ENCODE data around the gene STUB1. TPM values are rescaled to one million over a fixed set of nuclear protein-coding genes. Genes with fewer than 3 reads are reported as not detected.

The STUB1 gene
- total RNA-seq, 1 donor from 2014 or later = 126 TPM

DNA sequence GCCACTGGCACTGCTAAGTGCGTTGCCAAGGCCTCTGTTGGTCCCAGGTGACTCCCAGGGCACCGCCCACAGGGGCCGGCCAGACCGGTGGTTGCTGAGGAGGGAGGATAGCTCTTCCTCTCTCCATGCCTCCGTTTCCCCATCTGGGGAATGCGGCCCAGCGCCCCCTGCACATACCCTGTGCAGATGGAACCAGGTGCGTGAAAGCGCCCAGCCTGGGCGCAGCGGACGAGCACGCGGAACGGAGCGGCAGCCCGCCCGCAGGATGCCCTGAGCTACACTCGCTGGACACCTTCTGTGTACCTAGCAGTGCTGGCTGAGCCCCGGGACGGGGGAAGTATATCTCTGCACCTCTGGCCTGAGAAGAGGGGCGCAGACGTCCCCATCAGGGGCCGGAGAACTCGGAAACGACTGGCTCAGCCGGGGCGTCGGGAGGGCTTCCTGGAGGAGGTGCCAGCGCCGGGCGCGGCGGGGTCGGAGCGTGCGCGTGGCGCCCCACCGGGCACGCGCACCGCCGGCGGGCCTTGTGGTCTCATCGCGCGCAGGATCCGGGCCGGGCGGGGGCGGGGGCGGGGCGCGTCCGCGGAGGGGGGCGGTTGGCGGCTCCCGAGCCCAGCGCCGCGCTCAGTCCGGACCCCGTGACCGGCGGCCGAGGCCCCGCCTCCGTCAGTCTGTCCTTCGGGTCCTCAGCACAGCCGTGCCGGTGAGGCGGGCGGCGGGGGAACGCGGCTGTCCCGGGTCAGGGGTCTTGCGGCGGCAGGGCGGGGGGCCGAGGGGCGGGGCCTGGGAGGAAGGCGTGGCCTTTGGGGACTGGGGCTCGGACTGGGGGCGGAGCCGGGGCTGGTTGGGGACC lies 46.5 kb downstream of the STUB1 start, which contains the start of the genes CCDC78 and HAGHL:
TSS of gene CCDC78 (minus strand) at position 6 of the 853 bp plus-strand sequence. CDS start 76 bp downstream, outside the sequence.
TSS of gene HAGHL (plus strand) at position 669 of the 853 bp plus-strand sequence. CDS start 404 bp downstream, outside the sequence.
- DNase-seq (peak; percentile 79), ATAC-seq (ENCODE audit: poor library complexity) (peak; percentile 50)
- intact Hi-C loops (cut with DNase I) = no loop called here

DNA sequence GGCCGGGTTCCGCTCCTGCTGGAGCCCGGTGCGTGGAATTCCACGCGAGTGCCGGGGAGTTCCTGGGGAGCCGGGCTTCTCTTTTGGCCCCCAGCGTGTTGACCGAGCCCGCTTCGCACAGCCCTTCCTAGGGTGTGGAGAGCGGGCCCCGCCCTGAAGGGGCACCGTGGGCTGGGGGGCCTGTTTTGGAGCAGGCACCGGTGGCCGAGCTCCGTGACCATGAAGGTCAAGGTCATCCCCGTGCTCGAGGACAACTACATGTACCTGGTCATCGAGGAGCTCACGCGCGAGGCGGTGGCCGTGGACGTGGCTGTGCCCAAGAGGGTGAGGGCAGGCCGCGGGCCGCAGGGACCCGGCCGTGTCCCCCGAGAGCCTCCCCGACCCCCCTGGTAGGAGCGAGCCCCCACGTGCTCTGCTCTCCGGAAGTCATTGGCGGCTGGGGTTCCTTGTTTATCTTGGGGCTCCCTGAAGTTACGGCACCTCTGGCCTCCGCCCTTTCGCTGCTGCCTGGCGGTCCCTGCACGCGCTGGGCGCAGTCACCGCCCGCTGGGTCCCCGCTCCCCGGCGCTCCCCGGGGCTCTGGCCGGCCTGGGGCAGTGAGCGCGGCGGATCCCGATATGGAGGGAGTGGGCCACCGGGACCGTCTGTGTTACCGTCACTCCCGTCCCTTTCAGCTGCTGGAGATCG lies 47.2 kb downstream of the STUB1 start:
- intact Hi-C loops (cut with DNase I) = no loop called here
- peak; percentile 5 for ATAC-seq (ENCODE audit: poor library complexity)
- DNase-seq = no peak

DNA sequence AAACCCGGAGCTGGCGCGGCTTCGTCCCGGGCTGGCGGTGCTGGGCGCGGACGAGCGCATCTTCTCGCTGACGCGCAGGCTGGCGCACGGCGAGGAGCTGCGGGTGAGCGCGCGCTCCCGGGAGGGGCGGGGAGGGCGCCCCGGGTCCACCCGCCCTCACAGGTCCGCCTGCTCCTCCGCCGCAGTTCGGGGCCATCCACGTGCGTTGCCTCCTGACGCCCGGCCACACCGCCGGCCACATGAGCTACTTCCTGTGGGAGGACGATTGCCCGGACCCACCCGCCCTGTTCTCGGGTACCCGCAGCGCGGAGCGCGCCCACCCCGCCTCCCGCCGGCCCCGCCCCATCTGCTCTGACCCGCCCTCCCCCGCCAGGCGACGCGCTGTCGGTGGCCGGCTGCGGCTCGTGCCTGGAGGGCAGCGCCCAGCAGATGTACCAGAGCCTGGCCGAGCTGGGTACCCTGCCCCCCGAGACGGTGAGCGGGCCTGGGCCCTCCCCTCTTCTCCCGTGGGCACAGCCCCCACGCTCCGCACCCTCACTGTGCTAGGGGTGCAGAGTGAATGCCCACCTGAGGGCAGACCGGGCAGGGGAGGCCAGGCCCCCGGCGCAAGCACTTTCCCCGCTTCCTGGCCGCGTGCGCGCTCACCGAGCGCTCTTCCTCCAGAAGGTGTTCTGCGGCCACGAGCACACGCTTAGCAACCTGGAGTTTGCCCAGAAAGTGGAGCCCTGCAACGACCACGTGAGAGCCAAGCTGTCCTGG lies 48.1 kb downstream of the STUB1 start:
- intact Hi-C loops (cut with DNase I) = no loop called here
- DNase-seq = peak; percentile 78
- peak; percentile 41 for ATAC-seq (ENCODE audit: poor library complexity)

DNA sequence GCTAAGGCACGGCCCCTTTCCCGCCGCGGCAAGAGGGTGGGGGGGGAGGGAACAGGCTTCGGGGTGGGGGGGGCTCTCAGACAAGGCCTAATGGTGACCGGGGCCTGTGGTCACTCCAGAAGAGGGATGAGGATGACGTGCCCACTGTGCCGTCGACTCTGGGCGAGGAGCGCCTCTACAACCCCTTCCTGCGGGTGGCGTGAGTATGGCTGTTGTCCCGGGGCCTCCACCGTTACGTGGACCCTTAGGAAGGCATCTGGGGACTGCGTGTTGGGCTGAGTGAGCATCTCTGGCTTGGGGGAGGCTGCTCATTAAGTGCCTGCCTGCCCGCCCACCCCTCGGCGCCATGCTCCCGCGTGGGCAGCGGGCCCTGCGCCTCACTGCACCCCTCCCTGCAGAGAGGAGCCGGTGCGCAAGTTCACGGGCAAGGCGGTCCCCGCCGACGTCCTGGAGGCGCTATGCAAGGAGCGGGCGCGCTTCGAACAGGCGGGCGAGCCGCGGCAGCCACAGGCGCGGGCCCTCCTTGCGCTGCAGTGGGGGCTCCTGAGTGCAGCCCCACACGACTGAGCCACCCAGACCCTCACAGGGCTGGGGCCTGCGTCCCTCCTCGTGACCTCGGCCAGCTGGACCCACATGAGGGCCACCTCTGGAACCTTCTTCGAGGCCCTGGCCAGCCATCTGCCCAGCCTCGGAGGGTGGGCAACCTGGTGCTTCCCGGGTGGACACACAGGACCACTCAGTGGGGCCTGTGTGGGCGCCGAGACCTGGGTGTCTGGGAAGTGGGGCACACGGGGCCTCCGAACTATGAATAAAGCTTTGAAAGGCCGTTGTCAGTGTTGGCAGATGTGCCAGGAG lies 48.9 kb downstream of the STUB1 start:
- no peak for ATAC-seq (ENCODE audit: poor library complexity)
- no peak for DNase-seq
- intact Hi-C loops (cut with DNase I) = no loop called here

DNA sequence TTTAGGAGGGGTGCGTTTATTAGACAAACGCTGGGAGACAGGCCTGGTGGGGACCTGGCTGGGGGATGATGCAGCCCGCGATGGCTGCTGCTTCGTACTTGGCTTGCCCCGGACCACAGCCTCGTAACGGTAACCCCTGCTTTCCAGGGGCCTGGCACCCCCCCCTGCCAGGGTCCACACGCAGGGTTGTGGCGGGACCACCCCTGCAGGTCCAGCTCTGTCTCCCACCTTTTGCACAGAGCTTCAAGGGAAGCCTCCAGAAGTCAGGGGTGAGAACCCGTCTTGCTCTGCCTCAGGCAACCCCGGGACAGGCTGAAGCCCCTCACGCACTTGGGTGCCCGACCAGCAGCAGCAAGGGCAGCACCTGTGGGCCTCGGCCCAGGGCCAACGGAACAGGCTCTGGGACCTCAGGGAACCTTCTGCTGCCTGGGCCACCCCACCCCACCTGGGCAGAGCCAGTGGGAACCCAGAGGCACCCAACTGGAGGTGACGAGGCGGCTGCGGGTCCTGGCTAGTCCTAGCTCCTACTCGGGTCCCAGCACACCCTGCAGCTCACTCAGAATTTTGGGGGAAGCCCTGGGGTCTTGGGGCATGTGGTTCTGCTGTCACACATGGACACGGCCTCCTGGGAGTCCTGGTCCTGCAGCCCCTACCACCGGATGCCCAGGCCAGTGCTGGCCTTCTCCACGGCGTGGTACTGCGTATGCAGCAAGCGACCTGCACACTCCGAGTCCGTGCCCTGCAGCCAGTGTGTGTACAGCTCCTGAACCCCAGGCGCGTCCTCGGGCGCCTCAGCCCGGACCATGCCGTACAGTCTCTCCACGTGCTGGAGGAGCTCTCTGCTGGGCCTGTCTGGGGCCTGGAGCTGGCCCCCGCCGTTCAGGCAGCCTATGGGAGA lies 49.8 kb downstream of the STUB1 start:
- DNase-seq (no peak), ATAC-seq (ENCODE audit: poor library complexity) (no peak)
- intact Hi-C loops (cut with DNase I) = no loop called here

DNA sequence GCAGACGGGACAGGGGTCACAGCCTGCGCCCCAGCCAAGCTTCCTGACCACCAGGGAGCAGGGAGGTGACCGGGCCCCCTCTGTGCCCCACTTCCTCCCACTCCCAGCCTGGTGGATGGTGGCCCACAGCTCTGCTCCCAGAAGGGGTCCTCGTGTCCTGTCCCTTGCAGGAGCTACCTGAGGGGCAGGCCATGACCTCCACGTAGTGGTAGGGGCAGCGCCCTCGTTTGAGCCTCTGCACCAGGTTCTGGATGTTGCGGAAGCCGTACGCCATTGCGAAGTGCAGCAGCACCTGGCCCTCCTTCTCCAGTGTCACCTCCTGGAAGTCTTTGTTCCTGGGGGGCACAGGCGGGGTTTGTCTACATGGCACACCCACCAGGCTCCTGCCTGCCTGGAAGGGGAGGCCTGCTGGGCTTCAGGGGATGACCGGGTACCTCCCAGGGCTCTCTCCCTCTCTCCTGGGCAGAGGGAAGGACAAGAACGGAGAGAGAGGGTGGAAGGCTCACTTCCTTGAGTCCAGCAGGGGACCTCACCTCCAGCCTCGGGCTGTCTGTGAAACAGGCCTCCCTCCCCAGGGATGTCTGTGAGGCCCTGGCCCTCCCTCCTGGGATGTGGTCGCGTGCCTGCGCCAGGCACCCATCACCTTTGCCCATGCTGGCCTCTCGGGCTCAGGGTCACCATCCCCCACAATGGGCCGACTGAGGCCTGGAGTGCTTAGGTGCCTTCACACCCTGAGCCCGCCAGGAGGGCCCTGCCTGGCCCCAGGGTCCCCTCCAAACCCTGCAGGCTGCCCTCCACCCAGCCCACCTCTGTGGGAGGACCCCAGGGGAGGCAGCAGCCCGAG lies 50.7 kb downstream of the STUB1 start:
- intact Hi-C loops (cut with DNase I) = no loop called here
- ATAC-seq (ENCODE audit: poor library complexity) (no peak), DNase-seq (no peak)

DNA sequence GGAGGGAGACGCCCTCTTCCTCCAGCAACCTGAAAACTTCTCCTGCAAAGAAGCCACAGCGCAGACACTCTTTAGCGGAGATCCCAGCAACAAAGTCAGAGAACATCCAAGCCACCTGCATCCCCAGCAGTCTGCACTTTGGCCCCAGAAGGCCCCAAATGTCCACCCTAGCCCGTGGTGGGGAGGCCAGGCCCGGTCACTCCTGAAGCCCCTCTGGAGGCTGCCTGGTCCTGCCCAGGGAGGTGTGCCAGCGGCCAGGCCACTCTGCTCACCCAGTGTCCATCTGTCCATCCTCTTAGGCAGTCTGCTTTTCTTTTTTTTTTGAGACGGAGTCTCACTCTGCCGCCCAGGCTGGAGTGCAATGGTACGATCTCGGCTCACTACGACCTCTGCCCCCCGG lies 52.1 kb downstream of the STUB1 start:
- DNase-seq = no peak
- intact Hi-C loops (cut with DNase I) = no loop called here
- no peak for ATAC-seq (ENCODE audit: poor library complexity)

Other genes starting within 250 kb of the STUB1 start
- gene CAPN15, start 152.7 kb upstream of the STUB1 start, total RNA-seq = 17.7 TPM
- gene PRR35, start 120.0 kb upstream of the STUB1 start, total RNA-seq = not detected
- gene NHLRC4, start 113.4 kb upstream of the STUB1 start, total RNA-seq = 0.38 TPM
- 18.0 TPM for gene PIGQ, start 110.4 kb upstream of the STUB1 start, total RNA-seq
- 11.0 TPM for gene RAB40C, start 90.3 kb upstream of the STUB1 start, total RNA-seq
- gene WFIKKN1, start 49.4 kb upstream of the STUB1 start, total RNA-seq = 0.13 TPM
- gene METTL26, start 44.1 kb upstream of the STUB1 start, total RNA-seq = 52.5 TPM
- gene MCRIP2, start 38.6 kb upstream of the STUB1 start, total RNA-seq = 205 TPM
- gene WDR90, start 31.0 kb upstream of the STUB1 start, total RNA-seq = 10.8 TPM
- 81.9 TPM for gene RHOT2, start 12.3 kb upstream of the STUB1 start, total RNA-seq
- 2.0 TPM for gene RHBDL1, start 4.7 kb upstream of the STUB1 start, total RNA-seq
- 42.4 TPM for gene JMJD8, start 3.9 kb downstream of the STUB1 start, total RNA-seq
- 7.6 TPM for gene WDR24, start 10.0 kb downstream of the STUB1 start, total RNA-seq
- not detected for gene FBXL16, start 25.4 kb downstream of the STUB1 start, total RNA-seq
- gene METRN, start 34.7 kb downstream of the STUB1 start, total RNA-seq = 59.6 TPM
- 27.5 TPM for gene ANTKMT, start 40.7 kb downstream of the STUB1 start, total RNA-seq
- gene CCDC78, start 46.0 kb downstream of the STUB1 start, total RNA-seq = 0.32 TPM
- 13.8 TPM for gene HAGHL, start 46.7 kb downstream of the STUB1 start, total RNA-seq
- gene CIAO3, start 60.6 kb downstream of the STUB1 start, total RNA-seq = 29.2 TPM
- 1.0 TPM for gene MSLN, start 80.3 kb downstream of the STUB1 start, total RNA-seq
- gene RPUSD1, start 108.0 kb downstream of the STUB1 start, total RNA-seq = 7.8 TPM
- 3.7 TPM for gene CHTF18, start 108.2 kb downstream of the STUB1 start, total RNA-seq
- gene GNG13, start 120.3 kb downstream of the STUB1 start, total RNA-seq = not detected

Data from Right ventricle myocardium superior (tissue), 1 donor.